Lung (tissue), 12 donors: ENCODE data around the gene GPR39. TPM values are rescaled to one million over a fixed set of nuclear protein-coding genes. Genes with fewer than 3 reads are reported as not detected.

ENCODE experiments used
- ATAC-seq: fragments of 200-7000 bp; cut with Tn5 transposase; one replicate; pipeline ENCODE4 v1.9.1; 2020; ENCODE audit warnings: moderate number of reproducible peaks; ENCODE audit not compliant: insufficient read depth, low FRiP score
- DNase-seq, 3 donors: peaks; one replicate each; pipeline ENCODE4 v3.0.0-alpha.2; 2013 to 2017
- H3K27ac ChIP-seq, 2 donors: one replicate each; pipeline ENCODE4 v1.5.1; 2013; ENCODE audit warnings: mild to moderate bottlenecking in 2 of 2, moderate library complexity in 2 of 2, control low read depth in 1 of 2, inconsistent platforms in 1 of 2, low read depth in 1 of 2, low read length in 1 of 2
- H3K27me3 ChIP-seq, 3 donors: one replicate each; pipeline ENCODE4 v1.5.1; 2013; ENCODE audit warnings: low read length in 2 of 3; ENCODE audit not compliant: control insufficient read depth in 3 of 3, insufficient read depth in 3 of 3
- H3K36me3 ChIP-seq, 4 donors: one replicate each; pipeline ENCODE4 v1.5.1; 2013; ENCODE audit warnings: low read length in 4 of 4, mild to moderate bottlenecking in 1 of 4, moderate library complexity in 1 of 4; ENCODE audit not compliant: control insufficient read depth in 4 of 4, insufficient read depth in 4 of 4
- H3K4me1 ChIP-seq, 5 donors: one replicate each; pipeline ENCODE4 v1.5.1; 2013; ENCODE audit warnings: low read length in 5 of 5, mild to moderate bottlenecking in 2 of 5, moderate library complexity in 1 of 5; ENCODE audit not compliant: control insufficient read depth in 5 of 5, insufficient read depth in 5 of 5
- H3K4me3 ChIP-seq: one replicate; pipeline ENCODE4 v1.5.1; 2013; ENCODE audit warnings: mild to moderate bottlenecking, control low read depth, moderate library complexity
- H3K9ac ChIP-seq, 2 donors: one replicate each; pipeline ENCODE4 v1.5.1; 2013; ENCODE audit warnings: low read length in 2 of 2, control low read depth in 1 of 2; ENCODE audit not compliant: insufficient read depth in 1 of 2
- H3K9me3 ChIP-seq, 4 donors: one replicate each; pipeline ENCODE4 v1.5.1; 2013; ENCODE audit warnings: low read length in 3 of 4, mild to moderate bottlenecking in 1 of 4, moderate library complexity in 1 of 4; ENCODE audit not compliant: control insufficient read depth in 4 of 4, insufficient read depth in 3 of 4
- CTCF ChIP-seq: IDR thresholded peaks from 2 replicates; pipeline ENCODE4 v1.5.1; 2012; ENCODE audit warnings: mild to moderate bottlenecking; ENCODE audit errors: control extremely low read depth, extremely low read depth
- WGBS, 2 donors: extraction: QIAGEN DNeasy Blood & Tissue Kit; methylation state at CpG; one replicate each; pipeline ENCODE4 v1.1.7; 2013; 5-methylcytosine and 5-hydroxymethylcytosine counted together
- polyA plus RNA-seq, 2 donors: library from polyadenylated mRNA; stranded (reverse); fragments of 200-250 nt; gene quantifications; one replicate each; pipeline ENCODE4 v1.2.1, GENCODE V29; 2013
- total RNA-seq, 2 donors: library from RNA; depleted of rRNA in 1 of 2; stranded (reverse); fragments of >200 nt in 1 of 2; gene quantifications; one replicate each; pipeline ENCODE4 v1.2.1, GENCODE V29; 2014 to 2021
- donor health status: control.
- donor health status: control.
- donor health status: Bipolar disorder and iron deficiency.
- donor health status: healthy.
- donor health status: DM: yes; HTN: yes; CAD: no.

Gene GPR39
- total and polyA plus RNA-seq, 4 donors, result 5.8 to 15.3 (median 11.1) TPM

- TF ChIP-seq CTCF, result no peak
- no peak overlapping the region for H3K27ac ChIP-seq
- ATAC-seq, result no peak
- no peak overlapping the region for H3K9ac ChIP-seq
- H3K4me3 ChIP-seq, result no peak overlapping the region
- H3K27me3 ChIP-seq, result no peaks in the 10 kb centered on the region
- DNase-seq, result no peak
- WGBS, 2 donors, result 89 to 94% methylated on average over 2 of the region's 2 CpGs
- peaks cover 0 to 3% (median 0%) of the 10 kb centered on the region in 4 donors for H3K9me3 ChIP-seq
- H3K4me1 ChIP-seq, result peaks cover 0 to 2% (median 0%) of the 10 kb centered on the region in 5 donors
- H3K36me3 ChIP-seq, result no peaks in the 10 kb centered on the region
Measured at GRCh38 chr2:132429351-132429750, 12.7 kb downstream of the GPR39 start.

- no peak overlapping the region for H3K4me3 ChIP-seq
- H3K36me3 ChIP-seq, result no peaks in the 10 kb centered on the region
- H3K27me3 ChIP-seq, result no peaks in the 10 kb centered on the region
- no peak for TF ChIP-seq CTCF
- H3K27ac ChIP-seq, result no peak overlapping the region
- peaks cover 0 to 3% (median 0%) of the 10 kb centered on the region in 4 donors for H3K9me3 ChIP-seq
- ATAC-seq, result no peak
- no peak for DNase-seq
- no peak overlapping the region for H3K9ac ChIP-seq
- peaks cover 0 to 2% (median 0%) of the 10 kb centered on the region in 5 donors for H3K4me1 ChIP-seq
- WGBS, 2 donors, result 72 to 85% methylated on average over 2 of the region's 2 CpGs
Measured at GRCh38 chr2:132429941-132430573, 13.5 kb downstream of the GPR39 start.

GRCh38 chr2:132430895-132431294 is 14.3 kb downstream of the GPR39 start:
- Histone ChIP-seq H3K36me3 (no peaks in the 10 kb centered on the region), H3K9me3 (peaks cover 0 to 3% (median 0%) of the 10 kb centered on the region in 4 donors), H3K9ac (no peak overlapping the region), H3K4me3 (no peak overlapping the region), H3K27me3 (no peaks in the 10 kb centered on the region), H3K4me1 (peaks cover 0 to 2% (median 0%) of the 10 kb centered on the region in 5 donors), H3K27ac (no peak overlapping the region)
- no peak for DNase-seq
- no peak for ATAC-seq
- TF ChIP-seq CTCF, result no peak
